K562 (cell line): ENCODE results near the gene PRSS38. TPM values are rescaled to one million over a fixed set of nuclear protein-coding genes. Genes with fewer than 3 reads are reported as not detected.

ENCODE experiments used
- ATAC-seq: fragments of 200-7000 bp; cut with Tn5 transposase; 3 replicates; pipeline ENCODE4 v1.9.1; 2020; ENCODE audit warnings: moderate library complexity
- Bru-seq: library from RNA; stranded (reverse); fragments of 400-500 nt; gene quantifications from one replicate; lab custom pipeline; 2021; lab: Mats Ljungman, UMichigan
- BruChase-seq, 2 experiments: library from RNA; stranded (reverse); fragments of 400-500 nt; gene quantifications; one replicate each; lab custom pipeline; 2021; lab: Mats Ljungman, UMichigan
- BruUV-seq: library from RNA; stranded (reverse); fragments of 400-500 nt; replicated peaks from 2 replicates; lab custom pipeline; 2021; lab: Mats Ljungman, UMichigan
- CTCF ChIA-PET: fragments of 300-600 bp; formaldehyde crosslinking; extraction: SDS; loops from one replicate; lab custom pipeline; 2021; ENCODE audit warnings: low intra/inter-chr PET ratio; lab: Yijun Ruan, JAX
- POLR2A ChIA-PET: fragments of 300-600, 350-650 bp; sonication (Branson Sonifier 250); formaldehyde crosslinking; extraction: SDS; loops from one replicate; lab custom pipeline; 2021; ENCODE audit warnings: antibody characterized with exemption, inconsistent platforms; lab: Yijun Ruan, JAX
- DNase-seq, 4 experiments: peaks; one replicate each; pipeline versions ENCODE4 v3.0.0 to v3.0.0-alpha.2; 2011 to 2018; ENCODE audit warnings: low spot score in 3 of 4, mixed read lengths in 3 of 4; ENCODE audit errors: extremely low read depth in 1 of 4
- FAIRE-seq: peaks from 2 replicates; lab custom pipeline; 2011; peaks lifted over from hg19 to GRCh38; lab: Jason Lieb, UNC
- H2AFZ ChIP-seq: 2 replicates; pipeline ENCODE4 v1.6.0; 2011; ENCODE audit warnings: low read depth, low read length, control low read depth, inconsistent platforms
- H3K27ac ChIP-seq: fragments of 200-600 bp; 3 replicates; pipeline ENCODE4 v1.8.0; 2011; ENCODE audit warnings: low read depth, mild to moderate bottlenecking, control low read depth, inconsistent platforms, low read length, moderate library complexity, mixed read lengths; ENCODE audit errors: extremely low read depth
- H3K27me3 ChIP-seq, 2 experiments: fragments of 300-600 bp in 1 of 2; 2 replicates in 1 of 2; 3 replicates in 1 of 2; pipeline versions ENCODE4 v1.6.0 to v1.8.0; 2011; ENCODE audit warnings: inconsistent platforms in 2 of 2, low read length in 2 of 2, mild to moderate bottlenecking in 1 of 2, mixed read lengths in 1 of 2, moderate library complexity in 1 of 2; ENCODE audit not compliant: control insufficient read depth in 2 of 2, insufficient read depth in 2 of 2
- H3K36me3 ChIP-seq: fragments of 300-600 bp; 3 replicates; pipeline ENCODE4 v1.8.0; 2011; ENCODE audit warnings: mild to moderate bottlenecking, low read length, inconsistent platforms; ENCODE audit not compliant: control insufficient read depth, insufficient read depth
- H3K4me1 ChIP-seq, 2 experiments: fragments of 200-600 bp in 1 of 2; replicated peaks in 1 of 2; 2 replicates in 1 of 2; 3 replicates in 1 of 2; pipeline versions ENCODE4 v1.5.1 to v1.8.0; 2011; ENCODE audit warnings: inconsistent platforms in 2 of 2, low read length in 2 of 2, mild to moderate bottlenecking in 1 of 2, mixed read lengths in 1 of 2, moderate library complexity in 1 of 2; ENCODE audit not compliant: control insufficient read depth in 2 of 2, insufficient read depth in 2 of 2
- H3K4me2 ChIP-seq: 2 replicates; pipeline ENCODE4 v1.6.1; 2011; ENCODE audit warnings: low read length, control low read depth, inconsistent platforms, mixed read lengths; ENCODE audit not compliant: insufficient read depth
- H3K4me3 ChIP-seq: fragments of 200-600 bp; sonication (generic), shearing (Covaris generic); 2 replicates; pipeline ENCODE4 v1.5.1; 2016; ENCODE audit warnings: control low read depth, inconsistent platforms
- H3K79me2 ChIP-seq: fragments of 200-600 bp; 3 replicates; pipeline ENCODE4 v1.8.0; 2011; ENCODE audit warnings: low read length, inconsistent platforms; ENCODE audit not compliant: control insufficient read depth, insufficient read depth
- H3K9ac ChIP-seq, 2 experiments: 2 replicates each; pipeline versions ENCODE4 v1.6.0 to v1.6.1; 2011; ENCODE audit warnings: low read depth in 2 of 2, low read length in 2 of 2, control low read depth in 1 of 2, inconsistent platforms in 1 of 2, mild to moderate bottlenecking in 1 of 2, mixed read lengths in 1 of 2; ENCODE audit not compliant: insufficient read depth in 1 of 2
- H3K9me1 ChIP-seq: one replicate; pipeline ENCODE4 v1.6.0; 2011; ENCODE audit warnings: inconsistent platforms, mild to moderate bottlenecking, low read length, moderate library complexity; ENCODE audit not compliant: control insufficient read depth, insufficient read depth
- H3K9me3 ChIP-seq: replicated peaks from 2 replicates; pipeline ENCODE4 v1.5.1; 2011; ENCODE audit warnings: low read depth, low read length, inconsistent platforms; ENCODE audit not compliant: control insufficient read depth, insufficient read depth
- H4K20me1 ChIP-seq: replicated peaks from 2 replicates; pipeline ENCODE4 v1.6.1; 2011; ENCODE audit warnings: low read length, inconsistent platforms, mixed read lengths; ENCODE audit not compliant: control insufficient read depth, insufficient read depth
- CBX2 ChIP-seq: fragments of 200-600 bp; sonication (generic); IDR thresholded peaks from one replicate; pipeline ENCODE4 v1.6.1; 2012; ENCODE audit warnings: mild to moderate bottlenecking, low read length, inconsistent platforms; ENCODE audit not compliant: insufficient read depth, poor library complexity, severe bottlenecking
- CTCF ChIP-seq, 3 experiments: IDR thresholded peaks in 2 of 3; conservative IDR thresholded peaks in 1 of 3; 2 replicates each; pipeline ENCODE4 v1.5.1; 2011 to 2012; ENCODE audit warnings: low read length in 3 of 3, mild to moderate bottlenecking in 3 of 3, control low read depth in 2 of 3, improper control_type of control experiment in 1 of 3, inconsistent platforms in 1 of 3, low read depth in 1 of 3, mixed read lengths in 1 of 3, moderate library complexity in 1 of 3; ENCODE audit not compliant: insufficient read depth in 2 of 3
- ETV5 ChIP-seq: sonication (generic); formaldehyde crosslinking; IDR thresholded peaks from 2 replicates; pipeline ENCODE4 v1.4.0; 2020; ENCODE audit warnings: low read depth, mild to moderate bottlenecking, missing genetic modification reagents
- HDGF ChIP-seq: fragments of 450-650 bp; IDR thresholded peaks from 2 replicates; pipeline ENCODE4 v1.6.1; 2016
- PHF20 ChIP-seq: fragments of 450-650 bp; IDR thresholded peaks from 2 replicates; pipeline ENCODE4 v1.6.1; 2018; ENCODE audit not compliant: partially characterized antibody
- SAFB ChIP-seq: fragments of 200-400 bp; formaldehyde crosslinking; IDR thresholded peaks from 2 replicates; pipeline ENCODE4 v1.6.1; 2017; ENCODE audit warnings: low read depth, low read length, borderline replicate concordance
- USF1 ChIP-seq: sonication (generic); formaldehyde crosslinking; IDR thresholded peaks from 2 replicates; pipeline ENCODE4 v1.9.0; 2022; ENCODE audit warnings: mild to moderate bottlenecking, missing genetic modification reagents
- ZBTB12 ChIP-seq: fragments of 250-450 bp; sonication (Bioruptor Pico); IDR thresholded peaks from 2 replicates; pipeline ENCODE4 v1.4.0; 2020
- ZNF282 ChIP-seq: sonication (generic); formaldehyde crosslinking; IDR thresholded peaks from 2 replicates; pipeline ENCODE4 v1.8.1; 2023; ENCODE audit warnings: missing genetic modification reagents
- ZNF780A ChIP-seq: fragments of 250-450 bp; sonication (Bioruptor Pico); IDR thresholded peaks from 2 replicates; pipeline ENCODE4 v1.5.0; 2021; ENCODE audit warnings: mild to moderate bottlenecking
- WGBS: fragments of 100-300 bp; shearing (Covaris generic); methylation state at CpG from one replicate; pipeline ENCODE4 v1.1.6; 2016; ENCODE audit warnings: low coverage, mixed read lengths; ENCODE audit not compliant: insufficient coverage; ENCODE audit errors: missing lambda C conversion rate; 5-methylcytosine and 5-hydroxymethylcytosine counted together
- in situ Hi-C: fragments of 300-500 bp; cut with MboI; formaldehyde crosslinking; loops from 4 replicates; pipeline ENCODE4 v1.15.0; 2018; ENCODE audit warnings: inconsistent platforms, mixed read lengths
- intact Hi-C: fragments of 100-400 bp; cut with micrococcal nuclease; formaldehyde crosslinking; loops from 2 replicates; pipeline ENCODE4 v1.14.2; 2022
- long read RNA-seq, 3 experiments: library from polyadenylated mRNA in 2 of 3; library from RNA in 1 of 3; unstranded in 2 of 3; stranded (forward) in 1 of 3; transcript quantifications; one replicate each; pipeline ENCODE4 v2.0.0, GENCODE V29; 2019 to 2022
- polyA minus RNA-seq, 3 experiments: library from RNA; depleted of rRNA, polyadenylated mRNA; stranded (reverse); fragments of >200 nt; gene quantifications; 2 replicates each; pipeline ENCODE4 v1.2.3, GENCODE V29; 2011
- polyA plus RNA-seq, 8 experiments: library from polyadenylated mRNA; depleted of rRNA in 4 of 8; stranded (reverse) in 5 of 8; unstranded in 3 of 8; fragments of >200 nt; fragmentation: Nextera tagmentation in 2 of 8; fragmentation: Illumina TruSeq in 1 of 8; extraction: Ambion mirVana in 2 of 8; extraction: Trizol in 1 of 8; gene quantifications; 2 replicates each; pipeline versions ENCODE4 v1.2.1 to v1.2.3, GENCODE V29; 2011 to 2014; ENCODE audit warnings: inconsistent platforms in 1 of 8, missing spikeins in 1 of 8
- total RNA-seq, 7 experiments: library from RNA; depleted of rRNA in 6 of 7; stranded (reverse); fragments of >200 nt in 6 of 7; fragmentation: Illumina TruSeq in 2 of 7; extraction: Trizol in 2 of 7; gene quantifications; 2 replicates each; pipeline versions ENCODE4 v1.2.1 to v1.2.3, GENCODE V29; 2011 to 2021; ENCODE audit warnings: low replicate concordance in 1 of 7

Gene PRSS38
- total RNA-seq (2011; cell fraction: chromatin; rRNA removed; ENCODE audit: low replicate concordance), result 0.23 TPM in 1 of 2 replicates, not detected in the other
- 0.33 TPM in 1 of 2 replicates, not detected in the other for total RNA-seq (2011; cell fraction: nucleolus; rRNA removed)
- 0.44 TPM in 1 of 2 replicates, not detected in the other for total RNA-seq (2011; cell fraction: nucleoplasm; rRNA removed)
- total RNA-seq (2014; rRNA removed) (not detected in 2 replicates), total RNA-seq (2014; rRNA removed; fragmentation: Illumina TruSeq; extraction: Trizol) (not detected in 2 replicates), total RNA-seq (2015; rRNA removed; fragmentation: Illumina TruSeq; extraction: Trizol) (0.14 TPM in 1 of 2 replicates, not detected in the other), total RNA-seq (2021) (not detected in 2 replicates), polyA plus RNA-seq (2011; rRNA removed) (0.15 TPM in 1 of 2 replicates, not detected in the other), polyA plus RNA-seq (2014; fragmentation: Illumina TruSeq; extraction: Trizol) (0.09 TPM in 1 of 2 replicates, not detected in the other), polyA plus RNA-seq (2014; fragmentation: Nextera tagmentation; extraction: Ambion mirVana) (not detected), polyA plus RNA-seq (2014; rRNA removed) (not detected in 2 replicates), polyA minus RNA-seq (2011; rRNA and poly(A)+ RNA removed) (0.21 TPM in 1 of 2 replicates, not detected in the other), Bru-seq, nascent RNA (percentile 15 among the genes with signal in this experiment), BruChase-seq, experiment 1, labeled RNA remaining after a 2-hour chase (percentile 18 among the genes with signal in this experiment), BruChase-seq, experiment 2, labeled RNA remaining after a 6-hour chase (percentile 20 among the genes with signal in this experiment)
- polyA plus RNA-seq (2011; cell fraction: cytosol; rRNA removed), result 0.10 and 0.25 TPM in 2 replicates
- 0.13 and 0.17 TPM in 2 replicates for polyA plus RNA-seq (2011; cell fraction: nucleus; rRNA removed)
- polyA plus RNA-seq (2012), result 0.05 and 0.72 TPM in 2 replicates
- not detected in 2 replicates for polyA minus RNA-seq (2011; cell fraction: cytosol; rRNA and poly(A)+ RNA removed)
- polyA minus RNA-seq (2011; cell fraction: nucleus; rRNA and poly(A)+ RNA removed), result not detected in 2 replicates
- long read RNA-seq, experiment 1, partial matches to known transcripts, result 0 of 2 reads
- long read RNA-seq, experiment 1, other reads (novel, unspliced or antisense), result 2 of 2 reads
- long read RNA-seq, experiment 2, partial matches to known transcripts, result 0 of 1 reads
- long read RNA-seq, experiment 2, other reads (novel, unspliced or antisense), result 1 of 1 reads
- long read RNA-seq, experiment 3, result 0 reads

GRCh38 chr1:227815468-227816409, at the start of gene PRSS38:
TSS of gene PRSS38 (plus strand) at chr1:227815675. CDS start at chr1:227815717, 42 bp downstream.
- no peak within 1 kb of the TSS for H3K4me2 ChIP-seq
- ATAC-seq, result peak; percentile 68
- no TSS peak for BruUV-seq
- intact Hi-C loops (no loop called here), in situ Hi-C loops (no loop called here)
- no peak for DNase-seq
- FAIRE-seq, result no peak
- peaks cover 0 to 9% of the 10 kb centered on the region in 2 experiments; a peak in 1 of 5 replicates for H3K27me3 ChIP-seq
- 25% methylated on average over 39 of the region's 44 CpGs for WGBS
- H3K79me2 ChIP-seq, result no peaks in the 10 kb centered on the region
- no peak within 1 kb of the TSS for H3K27ac ChIP-seq
- H3K9ac ChIP-seq, result no peak within 1 kb of the TSS
- peaks cover 0 to 9% of the 10 kb centered on the region in 2 experiments; a peak in 1 of 5 replicates for H3K4me1 ChIP-seq
- H3K4me3 ChIP-seq, result no peak within 1 kb of the TSS
- ChIA-PET POLR2A (interaction anchor here (1.0 kb wide), 1 partner anchor 9 kb away, joined by 3 read pairs; no protein-coding TSS in a partner anchor), CTCF (no interaction called here)
- H3K9me3 ChIP-seq, result no peaks in the 10 kb centered on the region; the same call in none of the 2 replicates
- no peaks in the 10 kb centered on the region for H3K36me3 ChIP-seq
- H4K20me1 ChIP-seq, result no peaks in the 10 kb centered on the region
- H3K9me1 ChIP-seq, result no peaks in the 10 kb centered on the region
- 0 out of 2 replicates have a peak within 1 kb of the TSS, but pooled peaks have one; percentile 21 for H2AFZ ChIP-seq
- no peak for TF ChIP-seq CBX2
- TF ChIP-seq PHF20, result no peak
- no peak for TF ChIP-seq SAFB
- no peak for TF ChIP-seq ZNF282 (CRISPR knock-in tag)
- TF ChIP-seq USF1 (CRISPR knock-in tag), result peak; percentile 64
- TF ChIP-seq CTCF (IDR thresholded peaks at IDR 0.05 in 2 of 3, conservative IDR thresholded peaks at IDR 0.05 in 1 of 3; ENCODE audit: insufficient read depth in 2 of 3, low read depth in 1 of 3, low read length in 3 of 3), result peak; percentile 53 to 96 (median 58)
- no peak for TF ChIP-seq ZNF780A (CRISPR knock-in tag)
- TF ChIP-seq HDGF, result no peak
- no peak for TF ChIP-seq ETV5 (CRISPR knock-in tag)
- no peak for TF ChIP-seq ZBTB12 (CRISPR knock-in tag)
